RWPE1 (cell line): ENCODE measurements around the gene FAM222A.

Source experiments
- CTCF ChIA-PET: fragments of 350-600 bp; sonication (Branson Sonifier 250); formaldehyde crosslinking; extraction: SDS; loops from one replicate; lab custom pipeline; 2021; lab: Yijun Ruan, JAX
- POLR2A ChIA-PET: fragments of 400-600 bp; formaldehyde crosslinking; extraction: SDS; loops from one replicate; lab custom pipeline; 2020; ENCODE audit warnings: antibody characterized with exemption; ENCODE audit not compliant: low non-redundant PET; lab: Yijun Ruan, JAX
- DNase-seq: peaks from one replicate; pipeline ENCODE4 v3.0.0; 2012; ENCODE audit warnings: low spot score
- H3K27ac ChIP-seq: fragments of 450-650 bp; 2 replicates; pipeline ENCODE4 v1.5.1; 2017
- TF ChIP-seq, protein P1 (sequence below): fragments of 450-650 bp; conservative IDR thresholded peaks from 2 replicates; pipeline ENCODE4 v1.5.1; 2017; ENCODE audit warnings: low read depth, mild to moderate bottlenecking

FAM222A gene

DNA sequence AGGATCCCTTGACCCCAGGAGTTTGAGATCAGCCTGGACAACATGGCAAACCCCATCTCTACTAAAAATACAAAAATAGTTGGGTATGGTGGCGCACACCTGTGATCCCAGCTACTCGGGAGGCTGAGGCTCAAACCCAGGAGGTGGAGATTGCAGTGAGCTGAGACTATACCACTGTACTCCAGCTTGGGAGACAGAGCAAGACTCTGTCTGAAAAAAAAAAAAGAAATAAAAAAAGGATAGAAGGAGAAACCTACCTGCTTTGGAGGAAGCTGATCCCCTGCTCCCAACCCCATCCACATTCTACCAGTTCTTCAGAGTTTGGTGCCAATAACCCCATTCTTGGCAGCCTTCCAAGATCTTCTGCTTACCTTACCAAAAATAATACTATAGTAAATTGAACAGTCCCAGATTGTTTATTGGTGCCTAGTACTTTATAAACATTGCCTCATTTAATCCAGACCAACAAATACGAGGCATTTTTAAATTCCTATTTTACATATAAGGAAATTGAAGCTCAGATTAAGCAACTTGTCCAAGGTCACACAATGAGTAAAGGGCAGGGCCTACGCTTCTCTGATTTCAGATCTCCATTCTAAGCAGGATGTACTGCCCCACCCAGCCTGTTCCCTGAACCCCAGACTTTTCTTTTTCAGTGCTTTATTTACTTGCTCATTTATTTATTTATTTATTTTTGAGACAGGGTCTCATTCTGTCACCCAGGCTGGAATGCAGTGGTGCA, 33.2 kb upstream of the FAM222A start:
- DNase-seq, result no peak
- no peak overlapping the region for H3K27ac ChIP-seq
- POLR2A ChIA-PET, result no interaction called here
- TF ChIP-seq, protein P1, sequence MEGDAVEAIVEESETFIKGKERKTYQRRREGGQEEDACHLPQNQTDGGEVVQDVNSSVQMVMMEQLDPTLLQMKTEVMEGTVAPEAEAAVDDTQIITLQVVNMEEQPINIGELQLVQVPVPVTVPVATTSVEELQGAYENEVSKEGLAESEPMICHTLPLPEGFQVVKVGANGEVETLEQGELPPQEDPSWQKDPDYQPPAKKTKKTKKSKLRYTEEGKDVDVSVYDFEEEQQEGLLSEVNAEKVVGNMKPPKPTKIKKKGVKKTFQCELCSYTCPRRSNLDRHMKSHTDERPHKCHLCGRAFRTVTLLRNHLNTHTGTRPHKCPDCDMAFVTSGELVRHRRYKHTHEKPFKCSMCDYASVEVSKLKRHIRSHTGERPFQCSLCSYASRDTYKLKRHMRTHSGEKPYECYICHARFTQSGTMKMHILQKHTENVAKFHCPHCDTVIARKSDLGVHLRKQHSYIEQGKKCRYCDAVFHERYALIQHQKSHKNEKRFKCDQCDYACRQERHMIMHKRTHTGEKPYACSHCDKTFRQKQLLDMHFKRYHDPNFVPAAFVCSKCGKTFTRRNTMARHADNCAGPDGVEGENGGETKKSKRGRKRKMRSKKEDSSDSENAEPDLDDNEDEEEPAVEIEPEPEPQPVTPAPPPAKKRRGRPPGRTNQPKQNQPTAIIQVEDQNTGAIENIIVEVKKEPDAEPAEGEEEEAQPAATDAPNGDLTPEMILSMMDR, result no peak
- CTCF ChIA-PET, result interaction anchor here (0.7 kb wide), 1 partner anchor 77 kb away, joined by 9 read pairs; no protein-coding TSS in a partner anchor

- TF ChIP-seq, protein P1, result no peak
- POLR2A ChIA-PET, result no interaction called here
- CTCF ChIA-PET, result no interaction called here
Observed at GRCh38 chr12:109681986-109682707, 31.5 kb upstream of the FAM222A start.

DNA sequence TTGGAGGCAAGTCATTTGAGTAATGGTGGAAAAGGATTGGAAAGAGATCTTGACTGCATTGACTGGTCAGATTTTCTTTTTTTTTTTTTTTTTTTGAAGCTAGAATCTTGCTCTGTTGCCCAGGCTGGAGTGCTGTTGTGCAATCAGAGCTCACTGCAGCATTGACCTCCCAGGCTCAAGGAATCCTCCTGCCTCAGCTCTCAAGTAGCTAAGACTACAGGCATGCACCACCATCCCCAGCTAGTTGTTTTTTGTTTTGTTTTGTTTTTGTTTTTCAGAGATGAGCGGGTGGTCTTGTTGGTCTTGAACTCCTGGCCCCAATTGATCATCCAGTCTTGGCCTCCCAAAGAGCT, 30.9 kb upstream of the FAM222A start:
- DNase-seq, result no peak
- TF ChIP-seq, protein P1, result no peak
- ChIA-PET CTCF (no interaction called here), POLR2A (no interaction called here)
- H3K27ac ChIP-seq, result no peak overlapping the region

More at GRCh38 chr12:109681986-109682707, 31.5 kb upstream of the FAM222A start:
- DNase-seq, result no peak
- no peak overlapping the region for H3K27ac ChIP-seq

DNA sequence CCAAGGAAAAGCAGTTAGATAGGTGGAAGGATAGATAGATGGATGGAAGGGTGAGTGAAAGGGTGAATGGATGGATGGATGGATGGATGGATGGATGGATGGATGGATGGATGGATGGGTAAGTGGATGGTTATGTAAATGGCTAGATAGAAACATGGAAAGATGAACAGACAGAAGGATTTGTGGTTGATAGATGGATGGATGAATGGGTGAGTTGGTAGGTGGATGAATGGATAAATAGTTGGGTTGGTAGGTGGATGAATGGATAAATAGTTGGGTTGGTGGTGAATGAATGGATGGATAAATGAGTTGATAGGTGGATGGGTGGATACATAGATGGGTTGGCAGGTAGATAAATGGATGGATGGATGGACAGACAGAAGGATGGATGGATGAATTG, 30.3 kb upstream of the FAM222A start:
- ChIA-PET POLR2A (no interaction called here), CTCF (no interaction called here)
- TF ChIP-seq, protein P1, result no peak
- H3K27ac ChIP-seq, result no peak overlapping the region
- DNase-seq, result no peak

DNA sequence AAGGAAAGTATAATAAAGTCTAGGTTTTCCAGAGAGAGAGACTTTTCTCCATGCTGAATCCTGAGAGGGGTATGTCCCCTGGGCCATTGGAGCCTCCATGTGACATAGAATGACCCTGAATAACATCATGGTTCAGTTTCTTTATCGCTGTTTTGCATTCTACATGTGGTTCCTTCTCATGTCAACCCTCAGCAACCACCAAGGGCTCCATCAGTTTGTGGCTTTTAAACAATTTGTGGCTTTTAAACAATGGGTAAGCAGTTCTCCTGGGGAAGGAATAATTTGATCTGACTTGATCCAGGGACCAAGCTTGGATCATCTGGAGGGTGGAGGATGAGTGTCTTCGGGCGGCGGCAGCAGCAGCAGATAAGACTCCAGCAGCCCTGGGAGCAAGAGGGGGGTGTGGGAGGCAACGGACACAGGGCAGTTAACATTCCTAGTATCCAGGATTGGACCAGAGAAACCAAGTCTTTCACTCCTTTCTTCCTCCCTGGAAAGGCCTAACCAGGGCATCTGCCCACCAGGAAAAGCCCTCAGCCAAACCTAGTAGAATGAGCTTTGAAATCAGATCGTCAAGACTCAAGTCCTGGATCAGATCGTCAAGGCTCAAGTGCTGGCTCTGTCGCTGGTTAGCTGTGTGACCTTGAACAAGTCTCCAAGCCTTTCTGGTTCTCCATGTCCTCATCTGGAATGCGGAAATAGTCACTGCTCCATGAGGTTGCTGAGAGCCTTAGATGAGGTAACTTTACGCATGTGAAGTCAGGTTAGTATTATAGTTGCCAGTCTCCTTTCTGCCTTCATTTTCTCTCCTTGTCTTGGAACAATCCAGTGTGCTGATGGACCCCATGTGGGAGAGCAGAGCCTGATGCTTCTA, 27.8 kb upstream of the FAM222A start:
- TF ChIP-seq, protein P1, result no peak
- POLR2A ChIA-PET, result no interaction called here
- no peak overlapping the region for H3K27ac ChIP-seq
- CTCF ChIA-PET, result no interaction called here
- no peak for DNase-seq

GRCh38 chr12:109686523-109686922, 27.1 kb upstream of the FAM222A start:
- TF ChIP-seq, protein P1, result no peak
- ChIA-PET CTCF (no interaction called here), POLR2A (no interaction called here)
- no peak overlapping the region for H3K27ac ChIP-seq
- no peak for DNase-seq
